Stomach (tissue), 4 donors: ENCODE data around the gene CCNL1.

Source experiments
- CTCF ChIP-seq, 7 experiments: fragments of 450-650 bp in 4 of 7; fragments of 200-600 bp in 3 of 7; sonication (generic) in 3 of 7; IDR thresholded peaks; one replicate each; pipeline ENCODE4 v1.5.1; 2016 to 2019; ENCODE audit warnings: antibody characterized with exemption in 7 of 7, control low read depth in 2 of 7, mild to moderate bottlenecking in 1 of 7
- POLR2A ChIP-seq, 4 donors: fragments of 450-650 bp; IDR thresholded peaks; one replicate each; pipeline ENCODE4 v1.6.1; 2016; ENCODE audit warnings: antibody characterized with exemption in 4 of 4, control low read depth in 2 of 4, mild to moderate bottlenecking in 1 of 4, moderate library complexity in 1 of 4
- POLR2AphosphoS5 ChIP-seq, 3 donors: sonication (generic); formaldehyde crosslinking; IDR thresholded peaks; one replicate each; pipeline ENCODE4 v1.6.1; 2016; ENCODE audit warnings: antibody characterized with exemption in 3 of 3

GRCh38 chr3:157139938-157140534 is 19.9 kb downstream of the CCNL1 start:
- TF ChIP-seq POLR2A (IDR thresholded peaks at IDR 0.05), result no peak
- TF ChIP-seq CTCF (IDR thresholded peaks at IDR 0.05), result no peak
- no peak for TF ChIP-seq POLR2AphosphoS5 (IDR thresholded peaks at IDR 0.05)
